AG04449 (cell line): ENCODE measurements around the gene ANO1.

Experiments used
- CTCF ChIA-PET: fragments of 350-600 bp; formaldehyde crosslinking; extraction: SDS; loops from one replicate; lab custom pipeline; 2021; ENCODE audit warnings: antibody characterized with exemption; lab: Yijun Ruan, JAX
- POLR2A ChIA-PET: fragments of 400-600, 350-600 bp; formaldehyde crosslinking; extraction: SDS; loops from one replicate; lab custom pipeline; 2020; ENCODE audit warnings: antibody characterized with exemption, inconsistent platforms; lab: Yijun Ruan, JAX
- DNase-seq: peaks from one replicate; pipeline ENCODE4 v3.0.0-alpha.2; 2010; ENCODE audit warnings: low read depth, low spot score
- H3K4me3 ChIP-seq: 2 replicates; pipeline ENCODE4 v1.5.1; 2011; ENCODE audit warnings: low read depth, mild to moderate bottlenecking, control low read depth, low read length
- CTCF ChIP-seq: IDR thresholded peaks from one replicate; pipeline ENCODE4 v1.5.1; 2011; ENCODE audit warnings: mild to moderate bottlenecking, moderate library complexity, low read length, control low read depth, inconsistent platforms; ENCODE audit not compliant: insufficient read depth; ENCODE audit errors: missing control alignments

The ANO1 gene

GRCh38 chr11:70205766-70206165 lies 127.6 kb downstream of the ANO1 start:
- H3K4me3 ChIP-seq: no peak overlapping the region
- ChIA-PET POLR2A (no interaction called here), CTCF (interaction anchor here (1.1 to 11.3 kb wide), 4 partner anchors 9 to 302 kb away, joined by 3 to 200 read pairs (median 3); no protein-coding TSS in a partner anchor)
- DNase-seq: no peak
- no peak for TF ChIP-seq CTCF

- TF ChIP-seq CTCF: no peak
- ChIA-PET CTCF (interaction anchor here (0.8 to 11.3 kb wide), 5 partner anchors 10 to 296 kb away, joined by 3 to 200 read pairs (median 3); no protein-coding TSS in a partner anchor), POLR2A (no interaction called here)
- no peak overlapping the region for H3K4me3 ChIP-seq
- no peak for DNase-seq
Observed at GRCh38 chr11:70206226-70206981, 128.3 kb downstream of the ANO1 start.

GRCh38 chr11:70206982-70207376 lies 128.9 kb downstream of the ANO1 start:
- no peak overlapping the region for H3K4me3 ChIP-seq
- ChIA-PET CTCF (interaction anchor here (0.8 to 1.3 kb wide), 3 partner anchors 11 to 297 kb away, joined by 3 read pairs; no protein-coding TSS in a partner anchor), POLR2A (interaction anchor here (0.5 to 1.1 kb wide), 2 partner anchors 9 to 409 kb away, joined by 3 to 4 read pairs; no protein-coding TSS in a partner anchor)
- TF ChIP-seq CTCF: no peak
- DNase-seq: no peak

GRCh38 chr11:70207531-70208131 lies 129.5 kb downstream of the ANO1 start:
- no peak overlapping the region for H3K4me3 ChIP-seq
- POLR2A ChIA-PET: interaction anchor here (0.5 to 1.1 kb wide), 4 partner anchors 8 to 1272 kb away, joined by 3 to 4 read pairs (median 3); no protein-coding TSS in a partner anchor
- CTCF ChIA-PET: interaction anchor here (0.7 kb wide), 1 partner anchor 522 kb away, joined by 3 read pairs; no protein-coding TSS in a partner anchor
- no peak for TF ChIP-seq CTCF
- DNase-seq: no peak

GRCh38 chr11:70209391-70209912 lies 131.3 kb downstream of the ANO1 start:
- H3K4me3 ChIP-seq: no peak overlapping the region
- no peak for TF ChIP-seq CTCF
- DNase-seq: no peak
- ChIA-PET POLR2A (no interaction called here), CTCF (no interaction called here)

- no peak for DNase-seq
- ChIA-PET POLR2A (no interaction called here), CTCF (no interaction called here)
- no peak for TF ChIP-seq CTCF
- H3K4me3 ChIP-seq: no peak overlapping the region
Observed at GRCh38 chr11:70210051-70210501, 132.0 kb downstream of the ANO1 start.
